Brain pericyte (primary cell): ENCODE results near the gene SPDYE16.
"Not testable (repeated sequence)": the region's sequence is repeated elsewhere in the genome, so short reads cannot be mapped to it uniquely, and the experiment has no call there.

Source experiments
- DNase-seq: peaks from one replicate; pipeline ENCODE4 v3.0.0-alpha.2; 2012; ENCODE audit warnings: low read depth, low spot score

The SPDYE16 gene

GRCh38 chr7:76504351-76505167 lies 38.5 kb downstream of the SPDYE16 start:
- not testable (repeated sequence) for DNase-seq

DNA sequence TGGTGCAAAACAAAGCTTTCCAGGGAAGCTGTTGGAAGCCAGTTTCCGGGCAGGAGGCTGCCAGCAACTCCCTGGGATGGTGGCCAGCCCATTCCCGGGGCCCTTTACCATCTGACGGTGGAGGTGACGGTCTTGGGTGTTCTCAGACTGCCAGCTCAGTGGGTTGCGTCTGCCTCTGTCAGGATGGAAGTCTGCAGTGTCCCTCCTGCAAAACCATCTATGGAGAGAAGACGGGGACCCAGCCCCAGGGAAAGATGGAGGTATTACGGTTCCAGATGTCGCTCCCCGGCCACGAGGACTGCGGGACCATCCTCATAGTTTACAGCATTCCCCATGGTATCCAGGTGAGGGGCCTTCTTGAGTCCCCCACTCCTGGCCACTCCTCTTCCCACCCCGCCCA lies 39.9 kb downstream of the SPDYE16 start:
- DNase-seq = not testable (repeated sequence)

DNA sequence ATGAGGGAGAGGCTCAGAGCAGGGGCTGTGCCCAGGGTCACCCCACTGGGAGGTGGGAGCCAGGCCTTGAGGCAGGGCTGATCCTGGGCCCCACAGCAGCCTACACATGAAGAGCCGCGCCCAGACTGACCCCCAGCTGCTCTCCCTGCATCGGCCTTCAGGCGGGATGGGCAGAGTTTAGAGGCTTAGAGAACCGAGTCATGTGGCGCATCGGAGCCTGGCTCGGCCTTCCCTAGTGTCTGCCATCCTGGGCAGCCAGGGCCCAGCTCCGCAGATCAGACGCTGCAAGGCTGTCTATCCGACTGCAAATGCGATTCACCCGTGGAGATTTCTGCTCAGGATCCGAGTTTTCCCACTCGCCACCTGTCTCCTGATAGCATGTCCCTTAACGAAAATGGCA lies 40.3 kb downstream of the SPDYE16 start:
- not testable (repeated sequence) for DNase-seq

DNA sequence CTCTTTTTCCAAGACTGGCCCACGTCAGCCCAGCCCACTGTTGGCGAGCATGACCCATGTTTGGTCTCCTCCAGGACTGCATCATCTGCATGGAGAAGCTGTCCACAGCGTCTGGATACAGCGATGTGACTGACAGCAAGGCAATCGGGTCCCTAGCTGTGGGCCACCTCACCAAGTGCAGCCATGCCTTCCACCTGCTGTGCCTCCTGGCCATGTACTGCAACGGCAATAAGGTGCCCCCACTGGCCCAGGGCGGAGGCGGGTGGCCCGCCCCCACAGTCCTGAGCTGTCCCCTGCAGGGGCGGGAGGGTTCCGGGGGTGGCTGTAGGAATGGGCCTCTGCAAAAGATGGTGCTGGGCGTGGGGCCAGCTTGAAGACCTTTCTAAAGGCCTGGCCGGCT lies 40.9 kb downstream of the SPDYE16 start:
- DNase-seq = not testable (repeated sequence)

GRCh38 chr7:76499924-76500241 lies 43.2 kb downstream of the SPDYE16 start:
- DNase-seq = not testable (repeated sequence)

- DNase-seq = not testable (repeated sequence)
Observed at GRCh38 chr7:76499201-76499923, 43.7 kb downstream of the SPDYE16 start.

- not testable (repeated sequence) for DNase-seq
Observed at GRCh38 chr7:76498583-76499200, 44.4 kb downstream of the SPDYE16 start.

- not testable (repeated sequence) for DNase-seq
Observed at GRCh38 chr7:76497918-76498582, 45.0 kb downstream of the SPDYE16 start.

DNA sequence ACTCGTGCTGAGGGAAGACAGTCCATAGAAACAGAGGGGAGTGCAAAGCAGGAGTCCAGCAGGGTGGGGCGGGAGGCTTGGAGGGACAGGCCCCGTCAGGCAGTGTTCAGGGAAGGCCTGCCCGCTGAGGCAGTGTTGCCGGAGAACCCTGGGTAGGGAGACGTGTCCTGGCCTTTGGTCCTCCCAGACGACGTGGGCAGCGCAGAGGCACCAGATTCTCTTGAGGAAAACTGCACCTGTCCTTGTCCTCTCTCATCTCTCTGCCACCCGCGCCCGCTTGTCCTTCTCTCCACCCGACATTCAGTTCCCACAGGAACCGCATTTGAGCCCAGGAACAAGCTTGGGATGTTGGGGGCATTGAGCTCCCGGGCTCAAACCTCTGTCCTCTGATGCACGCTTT lies 47.4 kb downstream of the SPDYE16 start:
- not testable (repeated sequence) for DNase-seq

GRCh38 chr7:76492139-76492538 lies 51.0 kb downstream of the SPDYE16 start:
- DNase-seq = not testable (repeated sequence)

GRCh38 chr7:76487969-76488368 lies 55.1 kb downstream of the SPDYE16 start:
- DNase-seq = not testable (repeated sequence)

GRCh38 chr7:76486618-76487017 lies 56.5 kb downstream of the SPDYE16 start:
- not testable (repeated sequence) for DNase-seq

- not testable (repeated sequence) for DNase-seq
Observed at GRCh38 chr7:76485822-76486610, 57.1 kb downstream of the SPDYE16 start.

GRCh38 chr7:76484456-76484855 lies 58.6 kb downstream of the SPDYE16 start:
- not testable (repeated sequence) for DNase-seq

- DNase-seq = not testable (repeated sequence)
Observed at GRCh38 chr7:76483081-76483480, 60.0 kb downstream of the SPDYE16 start.

DNA sequence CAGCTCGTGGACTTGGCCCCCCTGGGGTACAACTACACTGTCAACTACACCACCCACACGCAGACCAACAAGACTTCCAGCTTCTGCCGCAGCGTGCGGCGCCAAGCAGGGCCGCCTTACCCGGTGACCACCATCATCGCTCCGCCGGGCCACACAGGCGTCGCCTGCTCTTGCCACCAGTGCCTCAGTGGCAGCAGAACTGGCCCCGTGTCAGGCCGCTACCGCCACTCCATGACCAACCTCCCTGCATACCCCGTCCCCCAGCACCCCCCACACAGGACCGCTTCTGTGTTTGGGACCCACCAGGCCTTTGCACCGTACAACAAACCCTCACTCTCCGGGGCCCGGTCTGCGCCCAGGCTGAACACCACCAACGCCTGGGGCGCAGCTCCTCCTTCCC lies 60.4 kb downstream of the SPDYE16 start:
- DNase-seq = not testable (repeated sequence)
